ENCODE measurements around the gene ABCA3. TPM values are rescaled to one million over a fixed set of nuclear protein-coding genes. Genes with fewer than 3 reads are reported as not detected.

ABCA3 gene
- total and polyA plus RNA-seq, 2 of the 8 experiments (the other 6 are each of a cell fraction or from before 2014, with no cell fraction given): 5.7 to 7.9 TPM

DNA sequence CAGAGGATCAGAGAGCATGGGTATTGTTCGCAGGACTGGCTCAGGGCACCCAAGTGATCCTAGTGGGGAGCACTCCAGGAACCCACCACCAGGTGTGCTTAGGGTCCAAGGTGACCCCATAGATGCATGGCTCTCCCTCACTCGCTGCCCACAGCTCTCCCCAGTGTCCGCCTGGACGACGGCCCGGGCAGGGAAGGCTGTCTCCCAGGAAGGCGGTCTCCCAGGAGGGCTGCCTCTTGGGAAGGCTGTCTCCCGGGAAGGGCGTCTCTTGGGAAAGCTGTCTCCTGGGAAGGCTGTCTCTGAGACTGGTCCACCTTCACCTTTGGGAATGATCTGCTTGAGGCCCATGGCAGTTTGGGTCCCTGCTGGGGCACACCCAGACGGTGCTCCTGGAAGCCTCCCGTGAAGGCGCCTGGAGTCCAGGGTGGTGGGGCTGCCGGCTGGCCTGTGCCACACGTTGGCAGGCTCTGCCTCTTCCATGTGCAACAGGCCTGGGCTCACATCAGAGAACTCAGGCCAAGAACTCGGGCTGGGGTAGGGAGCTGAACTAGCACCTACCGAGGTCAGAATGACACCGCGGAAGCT is 94.1 kb downstream of the ABCA3 start (continued):
- TF ChIP-seq BCL11A (IDR thresholded peaks at IDR 0.05; ENCODE audit: low read depth in 2 of 2, low read length in 2 of 2) (no peak), CHD1 (IDR thresholded peaks at IDR 0.05; ENCODE audit: low read depth, low read length) (no peak), CBX5 (IDR thresholded peaks at IDR 0.05; ENCODE audit: low read depth, low read length) (no peak)

All from H1 (cell line).